GM08714 (cell line): Measurements from ENCODE around the gene SLC25A29.
"Not testable (repeated sequence)": the region's sequence is repeated elsewhere in the genome, so short reads cannot be mapped to it uniquely, and the experiment has no call there.

ENCODE experiments used
- H3K4me3 ChIP-seq: fragments of 200-500 bp; sonication (Bioruptor generic); 2 replicates; pipeline ENCODE4 v1.5.1; 2014; ENCODE audit warnings: mild to moderate bottlenecking, low read length, inconsistent platforms
- ZNF274 ChIP-seq: IDR thresholded peaks from 2 replicates; pipeline ENCODE4 v1.6.1; 2012; ENCODE audit warnings: mild to moderate bottlenecking, low read depth, low read length

The SLC25A29 gene

GRCh38 chr14:100323942-100324307 is 17.7 kb upstream of the SLC25A29 start:
- no peak for TF ChIP-seq ZNF274
- H3K4me3 ChIP-seq: no peak overlapping the region

- no peak within 1 kb of the TSS for H3K4me3 ChIP-seq
- no peak for TF ChIP-seq ZNF274
These were observed 17.1 kb upstream of the SLC25A29 start, which contains the start of gene SLC25A47 for GRCh38 chr14:100323121-100323941. Gene SLC25A47, plus strand, starts transcription at chr14:100323339. Its CDS starts 76 bp downstream, at chr14:100323415.

GRCh38 chr14:100322138-100322957 is 16.1 kb upstream of the SLC25A29 start:
- no peak overlapping the region for H3K4me3 ChIP-seq

GRCh38 chr14:100321473-100322137 is 15.4 kb upstream of the SLC25A29 start:
- H3K4me3 ChIP-seq: no peak overlapping the region
- TF ChIP-seq ZNF274: no peak

More at GRCh38 chr14:100322138-100322957, 16.1 kb upstream of the SLC25A29 start:
- TF ChIP-seq ZNF274: no peak

GRCh38 chr14:100320157-100320856 is 14.1 kb upstream of the SLC25A29 start:
- no peak for TF ChIP-seq ZNF274
- H3K4me3 ChIP-seq: no peak overlapping the region

GRCh38 chr14:100317912-100318808 is 11.9 kb upstream of the SLC25A29 start:
- TF ChIP-seq ZNF274: no peak
- H3K4me3 ChIP-seq: peak overlapping the region; percentile 4; the same call in 1 of the 2 replicates

GRCh38 chr14:100317389-100317788 is 11.1 kb upstream of the SLC25A29 start:
- TF ChIP-seq ZNF274: no peak
- no peak overlapping the region for H3K4me3 ChIP-seq

GRCh38 chr14:100314724-100315123 is 8.5 kb upstream of the SLC25A29 start:
- no peak for TF ChIP-seq ZNF274
- no peak overlapping the region for H3K4me3 ChIP-seq

GRCh38 chr14:100313464-100314230 is 7.4 kb upstream of the SLC25A29 start:
- TF ChIP-seq ZNF274: no peak
- H3K4me3 ChIP-seq: no peak overlapping the region

- no peak for TF ChIP-seq ZNF274
- H3K4me3 ChIP-seq: no peak overlapping the region
These were observed 6.7 kb upstream of the SLC25A29 start for GRCh38 chr14:100312877-100313400.

- H3K4me3 ChIP-seq: not testable (repeated sequence)
These were observed 6.0 kb upstream of the SLC25A29 start for GRCh38 chr14:100312110-100312876.
